ENCODE data around the gene MAPKAPK3.

GRCh38 chr3:50607271-50608091 lies 9.5 kb upstream of the MAPKAPK3 start:
- TF ChIP-seq CTCF (IDR thresholded peaks at IDR 0.05) (no peak), POLR2A (IDR thresholded peaks at IDR 0.05) (no peak)
